Measurements from ENCODE around the gene IGF1R.

IGF1R gene

GRCh38 chr15:98647774-98648653 lies at the start of gene IGF1R:
Gene IGF1R (plus strand): TSS chr15:98648539. CDS start chr15:98649582, 1,043 bp downstream.
- H3K4me3 ChIP-seq (replicated peaks in 1 of 2; ENCODE audit: low read depth in 2 of 2, low read length in 2 of 2), result peak within 1 kb of the TSS; percentile 81 to 90
- peak; percentile 86 to 93 for DNase-seq (ENCODE audit: low read depth in 2 of 2)
- TF ChIP-seq, protein P1, sequence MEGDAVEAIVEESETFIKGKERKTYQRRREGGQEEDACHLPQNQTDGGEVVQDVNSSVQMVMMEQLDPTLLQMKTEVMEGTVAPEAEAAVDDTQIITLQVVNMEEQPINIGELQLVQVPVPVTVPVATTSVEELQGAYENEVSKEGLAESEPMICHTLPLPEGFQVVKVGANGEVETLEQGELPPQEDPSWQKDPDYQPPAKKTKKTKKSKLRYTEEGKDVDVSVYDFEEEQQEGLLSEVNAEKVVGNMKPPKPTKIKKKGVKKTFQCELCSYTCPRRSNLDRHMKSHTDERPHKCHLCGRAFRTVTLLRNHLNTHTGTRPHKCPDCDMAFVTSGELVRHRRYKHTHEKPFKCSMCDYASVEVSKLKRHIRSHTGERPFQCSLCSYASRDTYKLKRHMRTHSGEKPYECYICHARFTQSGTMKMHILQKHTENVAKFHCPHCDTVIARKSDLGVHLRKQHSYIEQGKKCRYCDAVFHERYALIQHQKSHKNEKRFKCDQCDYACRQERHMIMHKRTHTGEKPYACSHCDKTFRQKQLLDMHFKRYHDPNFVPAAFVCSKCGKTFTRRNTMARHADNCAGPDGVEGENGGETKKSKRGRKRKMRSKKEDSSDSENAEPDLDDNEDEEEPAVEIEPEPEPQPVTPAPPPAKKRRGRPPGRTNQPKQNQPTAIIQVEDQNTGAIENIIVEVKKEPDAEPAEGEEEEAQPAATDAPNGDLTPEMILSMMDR (IDR thresholded peaks at IDR 0.05; ENCODE audit: low read depth, low read length), result no peak

GRCh38 chr15:98599909-98600691 lies 48.2 kb upstream of the IGF1R start:
- TF ChIP-seq, protein P1 (IDR thresholded peaks at IDR 0.05; ENCODE audit: low read depth, low read length), result no peak
- DNase-seq (ENCODE audit: low read depth in 2 of 2), result peak; percentile 65 to 84
- H3K4me3 ChIP-seq (replicated peaks in 1 of 2; ENCODE audit: low read depth in 2 of 2, low read length in 2 of 2), result peak overlapping the region; percentile 40 to 46

DNA sequence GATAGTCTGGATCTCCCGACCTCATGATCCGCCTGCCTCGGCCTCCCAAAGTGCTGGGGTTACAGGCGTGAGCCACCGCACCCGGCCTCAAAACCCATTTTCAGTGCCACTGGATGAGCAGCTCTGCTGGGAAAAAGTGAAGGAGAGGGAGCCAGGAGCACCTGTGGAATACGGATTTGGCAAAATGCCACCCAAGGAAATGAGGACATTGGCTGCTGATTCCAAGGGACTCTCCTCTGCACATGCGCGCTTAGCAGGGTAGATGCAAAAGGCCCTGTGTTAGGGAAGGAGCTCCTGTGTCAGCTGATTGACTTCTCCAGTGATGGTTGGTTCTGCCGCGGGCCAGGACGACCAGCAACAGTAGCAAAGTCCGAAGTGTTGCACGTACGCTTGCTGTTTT lies 43.4 kb upstream of the IGF1R start:
- TF ChIP-seq, protein P1 (IDR thresholded peaks at IDR 0.05; ENCODE audit: low read depth, low read length), result no peak
- DNase-seq (ENCODE audit: low read depth in 2 of 2), result no peak

DNA sequence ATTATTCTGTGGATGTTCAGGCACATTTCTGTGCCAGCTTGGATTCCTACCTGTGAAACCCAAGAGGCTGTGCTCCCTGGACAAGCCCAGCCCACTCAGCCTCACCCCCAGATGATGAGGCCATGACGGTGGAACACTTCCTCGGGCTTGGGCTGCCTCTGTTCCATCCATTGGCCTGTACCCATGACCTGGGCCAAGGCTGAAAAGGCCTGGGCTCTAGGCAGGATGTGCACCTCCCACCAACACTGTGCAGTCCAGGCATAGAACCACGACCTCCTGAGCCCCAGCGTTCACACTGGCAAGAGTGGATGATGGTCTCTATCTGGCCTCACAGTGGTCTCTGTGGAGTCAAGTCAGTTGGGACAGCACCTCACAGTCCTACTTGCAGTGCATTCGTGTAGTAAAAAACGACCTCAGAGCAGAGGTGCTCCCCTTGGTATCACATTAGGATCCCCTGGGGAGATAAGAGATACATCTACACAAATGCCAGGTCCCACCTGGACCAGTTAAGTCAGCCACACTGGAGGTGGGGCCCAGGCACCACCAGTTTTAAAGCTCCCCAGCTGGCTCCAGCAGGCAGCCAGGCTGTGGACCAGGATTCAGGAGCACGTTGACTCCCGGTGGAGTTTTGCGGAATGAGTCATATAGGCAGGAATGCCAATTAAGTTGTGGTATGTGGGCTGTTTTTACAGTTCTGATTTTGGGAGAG lies 39.0 kb upstream of the IGF1R start:
- H3K4me3 ChIP-seq (replicated peaks in 1 of 2; ENCODE audit: low read depth in 2 of 2, low read length in 2 of 2), result no peak overlapping the region
- peak; percentile 36 to 41 for DNase-seq (ENCODE audit: low read depth in 2 of 2)
- TF ChIP-seq, protein P1 (IDR thresholded peaks at IDR 0.05; ENCODE audit: low read depth, low read length), result no peak

More for the DNA sequence above, 43.4 kb upstream of the IGF1R start:
- H3K4me3 ChIP-seq (replicated peaks in 1 of 2; ENCODE audit: low read depth in 2 of 2, low read length in 2 of 2), result no peak overlapping the region

GRCh38 chr15:98610991-98611390 lies 37.3 kb upstream of the IGF1R start:
- no peak for DNase-seq (ENCODE audit: low read depth in 2 of 2)
- TF ChIP-seq, protein P1 (IDR thresholded peaks at IDR 0.05; ENCODE audit: low read depth, low read length), result no peak
- H3K4me3 ChIP-seq (replicated peaks in 1 of 2; ENCODE audit: low read depth in 2 of 2, low read length in 2 of 2), result no peak overlapping the region

DNA sequence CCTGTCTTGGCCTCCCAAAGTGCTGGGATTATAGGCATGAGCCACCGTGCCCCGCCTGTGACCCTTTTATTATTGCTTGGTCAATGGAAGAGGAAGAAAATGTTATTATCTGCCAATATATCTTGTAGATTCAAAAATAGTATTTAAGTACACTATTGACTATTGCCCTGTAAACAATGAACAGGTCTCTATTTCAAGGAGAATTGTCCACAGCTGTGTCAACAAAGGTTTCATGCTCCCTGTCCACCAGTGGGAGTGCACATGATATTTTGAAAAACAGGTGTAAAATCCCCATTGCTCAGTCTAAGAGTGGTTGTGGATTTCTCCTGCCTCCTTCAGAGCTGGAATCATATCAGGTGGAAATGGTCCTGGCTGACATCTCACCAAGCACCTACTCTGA lies 36.5 kb upstream of the IGF1R start:
- TF ChIP-seq, protein P1 (IDR thresholded peaks at IDR 0.05; ENCODE audit: low read depth, low read length), result no peak
- no peak for DNase-seq (ENCODE audit: low read depth in 2 of 2)

More for the DNA sequence above, 36.5 kb upstream of the IGF1R start:
- no peak overlapping the region for H3K4me3 ChIP-seq (replicated peaks in 1 of 2; ENCODE audit: low read depth in 2 of 2, low read length in 2 of 2)
